ENCODE results near the gene KCND2. TPM values are rescaled to one million over a fixed set of nuclear protein-coding genes. Genes with fewer than 3 reads are reported as not detected.

KCND2 gene
- total RNA-seq, 1 donor from 2014 or later = 2.9 TPM

GRCh38 chr7:120502132-120502531, 229.2 kb downstream of the KCND2 start:
- H3K4me3 ChIP-seq = peak overlapping the region; percentile 34
- no peaks in the 10 kb centered on the region for H4K20me1 ChIP-seq (ENCODE audit: low read depth)
- no peaks in the 10 kb centered on the region for H3K36me3 ChIP-seq
- H3K9me3 Mint-ChIP-seq = no peaks in the 10 kb centered on the region
- H2AFZ ChIP-seq (replicated peaks) = no peak overlapping the region
- H3K4me1 ChIP-seq = peaks cover 55% of the 10 kb centered on the region
- no peaks in the 10 kb centered on the region for H3K9me3 ChIP-seq (ENCODE audit: low read depth)
- no peaks in the 10 kb centered on the region for H3K27me3 ChIP-seq
- no peak overlapping the region for H3K27ac Mint-ChIP-seq
- peak overlapping the region; percentile 85 for H3K27ac ChIP-seq
- no peaks in the 10 kb centered on the region for H3K36me3 Mint-ChIP-seq
- peak overlapping the region; percentile 77 for H3K4me2 ChIP-seq
- no peak overlapping the region for H3K4me3 Mint-ChIP-seq
- TF ChIP-seq CTCF (IDR thresholded peaks at IDR 0.05) (no peak), EZH2 (IDR thresholded peaks at IDR 0.05) (no peak), EZH2phosphoT487 (IDR thresholded peaks at IDR 0.05) (no peak)
- peaks cover 16% of the 10 kb centered on the region for H3F3A ChIP-seq (ENCODE audit: low read depth)
- H3K27me3 Mint-ChIP-seq (ENCODE audit: insufficient read depth, low read depth) = peaks cover 3% of the 10 kb centered on the region
- H3K4me1 Mint-ChIP-seq = peaks cover 22% of the 10 kb centered on the region
- no peaks in the 10 kb centered on the region for H3K79me2 ChIP-seq (ENCODE audit: low read depth)
- no peak overlapping the region for H3K9ac ChIP-seq
- DNase-seq (ENCODE audit: low spot score) = peak; percentile 78

DNA sequence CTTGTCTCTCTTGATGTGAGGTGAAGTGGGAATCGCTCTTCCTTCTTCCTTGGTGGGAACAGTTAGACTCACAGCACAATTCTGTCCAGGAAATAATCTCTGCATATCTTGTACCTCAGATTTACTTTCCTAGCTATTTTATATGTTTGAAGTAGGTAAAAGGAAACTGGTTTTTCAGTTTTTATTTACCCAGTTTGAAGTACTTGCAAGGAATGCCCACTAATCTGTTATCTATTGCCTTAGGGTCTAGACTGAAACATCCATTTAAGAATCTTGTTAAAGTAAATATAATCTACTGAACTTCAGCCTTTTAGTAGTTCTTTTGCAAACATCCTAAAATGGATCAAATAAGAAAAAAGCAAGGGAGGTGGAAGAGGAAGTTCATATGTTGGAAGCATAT, 229.8 kb downstream of the KCND2 start:
- peak overlapping the region; percentile 77 for H3K4me2 ChIP-seq
- H3K79me2 ChIP-seq (ENCODE audit: low read depth) = no peaks in the 10 kb centered on the region
- Mint-ChIP-seq H3K27me3 (ENCODE audit: insufficient read depth, low read depth) (peaks cover 3% of the 10 kb centered on the region), H3K27ac (no peak overlapping the region), H3K36me3 (no peaks in the 10 kb centered on the region), H3K4me1 (peaks cover 22% of the 10 kb centered on the region), H3K9me3 (no peaks in the 10 kb centered on the region), H3K4me3 (no peak overlapping the region)
- H3K4me1 ChIP-seq = peaks cover 55% of the 10 kb centered on the region
- no peak overlapping the region for H2AFZ ChIP-seq (replicated peaks)
- no peaks in the 10 kb centered on the region for H3K9me3 ChIP-seq (ENCODE audit: low read depth)
- H4K20me1 ChIP-seq (ENCODE audit: low read depth) = no peaks in the 10 kb centered on the region
- H3K9ac ChIP-seq = no peak overlapping the region
- TF ChIP-seq EZH2phosphoT487 (IDR thresholded peaks at IDR 0.05) (no peak), CTCF (IDR thresholded peaks at IDR 0.05) (no peak), EZH2 (IDR thresholded peaks at IDR 0.05) (no peak)
- no peak overlapping the region for H3K4me3 ChIP-seq
- H3K27me3 ChIP-seq = no peaks in the 10 kb centered on the region
- peak overlapping the region; percentile 54 for H3K27ac ChIP-seq
- H3F3A ChIP-seq (ENCODE audit: low read depth) = peaks cover 16% of the 10 kb centered on the region
- no peaks in the 10 kb centered on the region for H3K36me3 ChIP-seq
- no peak for DNase-seq (ENCODE audit: low spot score)

DNA sequence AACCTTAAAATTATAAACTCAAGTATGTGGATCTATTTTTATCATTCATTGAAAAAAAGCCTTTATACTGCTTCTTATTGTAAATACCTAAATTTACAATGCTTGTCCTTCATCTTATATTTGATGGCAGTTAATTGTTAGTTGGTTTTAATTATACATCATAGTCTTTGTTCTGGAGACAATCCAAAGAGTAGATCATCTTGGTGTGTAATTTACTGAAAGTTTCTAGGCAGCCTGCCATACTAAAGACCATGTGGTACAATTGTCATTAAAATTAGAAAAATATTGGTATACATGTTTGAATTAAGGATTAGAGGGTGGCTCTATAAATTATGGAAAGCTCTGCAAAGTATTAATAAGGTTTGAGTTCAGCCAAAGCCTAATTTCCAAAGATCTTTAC, 231.4 kb downstream of the KCND2 start:
- H3K27ac ChIP-seq = no peak overlapping the region
- TF ChIP-seq EZH2phosphoT487 (IDR thresholded peaks at IDR 0.05) = no peak
- no peak for TF ChIP-seq CTCF (IDR thresholded peaks at IDR 0.05)
- TF ChIP-seq EZH2 (IDR thresholded peaks at IDR 0.05) = no peak
- no peak overlapping the region for H3K4me3 Mint-ChIP-seq

More for the DNA sequence above, 231.4 kb downstream of the KCND2 start:
- H3F3A ChIP-seq (ENCODE audit: low read depth) = peaks cover 16% of the 10 kb centered on the region
- H2AFZ ChIP-seq (replicated peaks) = no peak overlapping the region
- no peak overlapping the region for H3K27ac Mint-ChIP-seq
- no peak overlapping the region for H3K4me3 ChIP-seq
- H3K9ac ChIP-seq = no peak overlapping the region
- H3K36me3 ChIP-seq = no peaks in the 10 kb centered on the region
- H3K27me3 ChIP-seq = no peaks in the 10 kb centered on the region
- H3K9me3 Mint-ChIP-seq = no peaks in the 10 kb centered on the region
- H3K4me2 ChIP-seq = no peak overlapping the region
- H3K36me3 Mint-ChIP-seq = no peaks in the 10 kb centered on the region
- DNase-seq (ENCODE audit: low spot score) = no peak
- H3K4me1 Mint-ChIP-seq = peaks cover 22% of the 10 kb centered on the region
- no peaks in the 10 kb centered on the region for H3K9me3 ChIP-seq (ENCODE audit: low read depth)
- H3K27me3 Mint-ChIP-seq (ENCODE audit: insufficient read depth, low read depth) = peaks cover 2% of the 10 kb centered on the region
- no peaks in the 10 kb centered on the region for H3K79me2 ChIP-seq (ENCODE audit: low read depth)
- no peaks in the 10 kb centered on the region for H4K20me1 ChIP-seq (ENCODE audit: low read depth)
- H3K4me1 ChIP-seq = peaks cover 54% of the 10 kb centered on the region
